ENCODE results near the gene MPP7. TPM values are rescaled to one million over a fixed set of nuclear protein-coding genes. Genes with fewer than 3 reads are reported as not detected.

The MPP7 gene
- total RNA-seq, 1 experiment from 2014 or later, result 3.2 TPM

GRCh38 chr10:28273343-28273742 is 29.5 kb downstream of the MPP7 start:
- no peak for DNase-seq (ENCODE audit: low read depth)

- no peak for DNase-seq (ENCODE audit: low read depth)
Observed at GRCh38 chr10:28269842-28270456, 32.9 kb downstream of the MPP7 start.

- no peak for DNase-seq (ENCODE audit: low read depth)
Observed at GRCh38 chr10:28266449-28267224, 36.2 kb downstream of the MPP7 start.

GRCh38 chr10:28263136-28263857 is 39.6 kb downstream of the MPP7 start:
- DNase-seq (ENCODE audit: low read depth), result no peak

- DNase-seq (ENCODE audit: low read depth), result no peak
Observed at GRCh38 chr10:28256776-28257175, 46.1 kb downstream of the MPP7 start.

GRCh38 chr10:28254290-28254985 is 48.4 kb downstream of the MPP7 start:
- DNase-seq (ENCODE audit: low read depth), result peak; percentile 44

GRCh38 chr10:28253169-28253785 is 49.6 kb downstream of the MPP7 start:
- no peak for DNase-seq (ENCODE audit: low read depth)

Other genes with a start within 250 kb of the MPP7 start
- gene WAC, start 230.1 kb upstream of the MPP7 start, total RNA-seq (2014; rRNA removed), result 56.5 and 64.7 TPM in 2 replicates